Activated naive CD4-positive, alpha-beta T cell treated with anti-CD3 and anti-CD28 coated beads for 36 hours (primary cell): Measurements from ENCODE around the gene TSN. TPM values are rescaled to one million over a fixed set of nuclear protein-coding genes. Genes with fewer than 3 reads are reported as not detected.
A peak's percentile ranks its signal among the peaks of the same experiment; 100 is the strongest.

Experiments used
- CTCF ChIA-PET: fragments of 350-600 bp; sonication (Branson Sonifier 250); formaldehyde crosslinking; loops from one replicate; lab custom pipeline; 2021; ENCODE audit warnings: antibody characterized with exemption; lab: Charles Lee
- DNase-seq: peaks from one replicate; pipeline ENCODE4 v3.0.0-alpha.2; 2020
- H3K27ac Mint-ChIP-seq: one replicate; pipeline ENCODE4 v1.8.0; 2021; ENCODE audit warnings: mild to moderate bottlenecking, mixed read lengths
- H3K27me3 Mint-ChIP-seq: one replicate; pipeline ENCODE4 v1.8.0; 2021; ENCODE audit warnings: low read depth, mixed read lengths
- H3K36me3 Mint-ChIP-seq: one replicate; pipeline ENCODE4 v1.8.0; 2021; ENCODE audit warnings: low read depth, mixed read lengths
- H3K4me1 Mint-ChIP-seq: one replicate; pipeline ENCODE4 v1.8.0; 2021; ENCODE audit warnings: low read depth, mixed read lengths
- H3K4me3 Mint-ChIP-seq: one replicate; pipeline ENCODE4 v1.8.0; 2021; ENCODE audit warnings: mild to moderate bottlenecking, moderate library complexity, mixed read lengths
- H3K9me3 Mint-ChIP-seq: one replicate; pipeline ENCODE4 v1.8.0; 2021; ENCODE audit warnings: mixed read lengths
- intact Hi-C: fragments of 100-400 bp; cut with micrococcal nuclease; formaldehyde crosslinking; loops from one replicate; pipeline ENCODE4 v1.15.1; 2023
- total RNA-seq, 2 experiments: library from RNA; stranded (reverse); gene quantifications; one replicate each; pipeline ENCODE4 v1.2.3, GENCODE V29; 2021

The TSN gene
- total RNA-seq, 2 experiments from 2014 or later, result 49.8 to 52.6 TPM

DNA sequence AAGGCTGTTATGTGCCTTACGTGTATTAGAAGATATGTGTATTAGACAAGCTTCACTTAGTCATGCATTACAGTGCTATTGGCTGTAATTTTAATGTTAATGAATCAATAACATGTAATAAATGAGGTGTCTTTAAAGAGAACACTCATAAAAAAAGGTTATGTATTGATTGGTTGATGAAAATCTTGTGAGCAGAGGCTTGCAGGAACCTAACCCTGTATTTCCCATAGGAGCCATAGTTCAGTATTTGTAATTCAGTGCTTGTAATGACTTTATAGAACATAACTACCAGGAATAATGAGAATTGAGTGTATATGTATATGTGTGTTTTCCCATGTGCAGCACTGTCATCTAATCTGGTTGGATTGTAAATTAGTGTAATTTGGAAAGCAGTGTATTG lies 33.2 kb downstream of the TSN start:
- H3K27ac Mint-ChIP-seq, result no peak overlapping the region
- no peak overlapping the region for H3K4me3 Mint-ChIP-seq
- no peak for DNase-seq
- no peaks in the 10 kb centered on the region for H3K4me1 Mint-ChIP-seq
- intact Hi-C loops, result no loop called here
- H3K9me3 Mint-ChIP-seq, result no peaks in the 10 kb centered on the region
- H3K36me3 Mint-ChIP-seq, result no peaks in the 10 kb centered on the region
- CTCF ChIA-PET, result no interaction called here
- H3K27me3 Mint-ChIP-seq, result peaks cover 8% of the 10 kb centered on the region

DNA sequence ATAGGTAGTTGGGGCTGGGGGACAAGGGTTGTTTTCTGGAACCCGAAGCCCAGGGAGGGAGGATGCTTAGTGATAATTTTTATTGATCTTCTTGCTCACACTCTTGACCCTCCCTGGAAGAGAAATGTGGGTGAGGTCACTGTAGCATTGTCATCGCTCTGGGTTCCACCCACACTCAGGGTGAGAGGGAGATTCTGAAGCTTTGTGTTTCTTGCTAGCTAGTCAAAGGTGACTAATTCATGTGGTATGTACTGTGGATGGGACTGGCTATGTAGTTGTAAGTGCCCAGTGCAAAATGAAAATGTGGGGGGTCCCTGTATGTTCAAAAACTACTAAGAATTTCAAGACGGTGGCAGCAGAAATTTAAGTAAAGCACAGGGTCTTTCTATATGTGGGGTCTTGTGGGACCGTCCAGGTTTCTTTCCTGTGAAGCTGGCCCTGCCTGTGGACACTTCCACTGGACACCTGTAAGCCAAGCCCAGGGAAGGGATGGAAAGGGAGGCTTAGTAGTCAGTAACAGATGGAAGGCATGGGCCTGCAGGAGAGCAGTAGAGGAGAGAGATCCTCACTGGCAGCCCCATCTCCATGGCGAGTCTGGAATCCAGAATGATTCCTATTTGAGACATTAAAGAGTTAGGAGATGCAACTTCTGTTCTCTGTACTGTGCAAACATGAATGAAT lies 35.0 kb downstream of the TSN start:
- CTCF ChIA-PET, result interaction anchor here (0.6 to 0.7 kb wide), 2 partner anchors 164 to 495 kb away, joined by 4 read pairs; no protein-coding TSS in a partner anchor
- Mint-ChIP-seq H3K9me3 (no peaks in the 10 kb centered on the region), H3K4me3 (no peak overlapping the region), H3K36me3 (no peaks in the 10 kb centered on the region), H3K27ac (no peak overlapping the region), H3K4me1 (no peaks in the 10 kb centered on the region), H3K27me3 (peaks cover 8% of the 10 kb centered on the region)
- intact Hi-C loops, result no loop called here
- no peak for DNase-seq

DNA sequence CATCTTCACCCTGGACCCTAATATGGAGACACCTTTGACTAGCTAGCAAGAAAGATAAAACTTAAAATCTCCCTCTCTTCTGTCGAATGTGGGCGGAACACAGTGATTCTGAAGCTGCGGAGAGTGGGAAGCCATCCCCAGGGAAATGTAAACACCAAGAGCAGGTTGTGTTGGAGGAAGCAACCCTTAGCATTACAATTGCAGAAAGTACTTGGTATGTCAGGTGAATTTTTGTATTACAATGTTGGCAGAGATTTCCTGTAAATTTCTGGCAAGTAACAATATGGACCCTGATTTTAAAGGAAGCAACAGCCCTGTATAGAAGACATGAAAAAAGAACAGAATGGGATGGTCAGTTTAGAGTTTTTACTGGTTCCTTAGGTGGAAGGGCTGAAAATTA lies 35.8 kb downstream of the TSN start:
- CTCF ChIA-PET, result interaction anchor here (0.7 kb wide), 1 partner anchor 496 kb away, joined by 4 read pairs; no protein-coding TSS in a partner anchor
- intact Hi-C loops, result no loop called here
- Mint-ChIP-seq H3K4me1 (no peaks in the 10 kb centered on the region), H3K9me3 (no peaks in the 10 kb centered on the region), H3K36me3 (no peaks in the 10 kb centered on the region), H3K27me3 (peaks cover 8% of the 10 kb centered on the region), H3K4me3 (no peak overlapping the region), H3K27ac (no peak overlapping the region)
- no peak for DNase-seq

DNA sequence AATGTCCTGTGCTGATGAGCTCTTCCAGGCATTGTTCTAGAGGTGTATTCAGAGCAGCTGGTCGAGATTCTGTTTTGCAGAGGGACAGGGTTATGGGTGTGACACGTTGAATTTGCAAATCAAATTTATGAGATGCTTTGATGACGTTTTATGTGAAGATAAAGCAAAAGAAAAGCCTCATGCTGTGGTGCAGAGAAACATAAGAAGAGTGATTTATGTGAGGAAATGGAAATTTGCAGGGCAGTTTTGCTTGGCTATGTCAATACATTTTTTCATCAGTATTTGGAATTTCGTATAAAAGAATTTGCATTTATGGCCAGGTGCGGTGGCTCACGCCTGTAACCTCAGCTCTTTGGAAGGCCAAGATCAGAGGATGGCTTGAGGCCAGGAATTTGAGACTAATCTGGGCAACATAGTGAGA lies 36.4 kb downstream of the TSN start:
- Mint-ChIP-seq H3K9me3 (no peaks in the 10 kb centered on the region), H3K4me3 (no peak overlapping the region), H3K4me1 (no peaks in the 10 kb centered on the region), H3K36me3 (no peaks in the 10 kb centered on the region), H3K27ac (no peak overlapping the region), H3K27me3 (peaks cover 11% of the 10 kb centered on the region)
- DNase-seq, result no peak
- intact Hi-C loops, result no loop called here
- CTCF ChIA-PET, result no interaction called here

DNA sequence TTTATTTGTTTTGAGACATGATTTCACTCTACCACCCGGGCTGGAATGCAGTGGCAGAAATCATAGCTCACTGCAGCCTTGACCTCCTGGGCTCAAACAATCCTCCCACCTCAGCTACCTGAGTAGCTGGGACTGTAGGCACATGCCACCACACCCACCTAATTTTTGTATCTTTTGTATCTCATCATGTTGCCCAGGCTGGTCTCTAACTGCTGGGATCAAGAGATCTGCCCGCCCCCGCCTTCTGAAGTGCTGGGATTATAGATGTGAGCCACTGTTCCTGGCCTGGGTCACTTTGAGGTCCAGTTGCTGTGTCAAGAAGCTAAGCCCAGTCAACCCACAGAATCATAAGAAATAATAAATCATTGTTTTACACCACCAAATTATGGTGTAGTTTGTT lies 38.4 kb downstream of the TSN start:
- Mint-ChIP-seq H3K36me3 (no peaks in the 10 kb centered on the region), H3K4me3 (no peak overlapping the region), H3K27me3 (peaks cover 14% of the 10 kb centered on the region), H3K4me1 (no peaks in the 10 kb centered on the region), H3K9me3 (no peaks in the 10 kb centered on the region), H3K27ac (no peak overlapping the region)
- DNase-seq, result no peak
- intact Hi-C loops, result no loop called here
- CTCF ChIA-PET, result no interaction called here

DNA sequence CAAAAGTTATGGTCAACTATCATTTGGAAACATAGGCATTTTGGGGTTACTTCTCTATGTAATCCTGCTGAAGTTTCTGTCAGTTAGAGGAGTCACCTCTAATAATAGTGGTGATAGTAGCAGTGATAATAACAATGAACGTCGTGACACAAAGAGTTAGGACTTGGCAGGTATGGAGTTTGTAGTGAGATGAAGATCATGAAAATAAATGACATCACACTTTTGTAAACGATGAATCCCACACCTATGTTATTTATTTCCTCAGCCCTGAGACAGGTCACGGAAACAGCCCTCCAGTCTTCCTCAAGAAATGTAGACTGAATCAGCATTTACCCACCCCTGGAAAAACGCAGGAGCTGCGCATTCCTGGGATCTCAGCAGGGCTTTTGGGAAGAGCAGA lies 38.8 kb downstream of the TSN start:
- intact Hi-C loops, result no loop called here
- Mint-ChIP-seq H3K4me1 (no peaks in the 10 kb centered on the region), H3K4me3 (no peak overlapping the region), H3K27me3 (peaks cover 14% of the 10 kb centered on the region), H3K27ac (no peak overlapping the region), H3K9me3 (no peaks in the 10 kb centered on the region), H3K36me3 (no peaks in the 10 kb centered on the region)
- CTCF ChIA-PET, result no interaction called here
- no peak for DNase-seq

DNA sequence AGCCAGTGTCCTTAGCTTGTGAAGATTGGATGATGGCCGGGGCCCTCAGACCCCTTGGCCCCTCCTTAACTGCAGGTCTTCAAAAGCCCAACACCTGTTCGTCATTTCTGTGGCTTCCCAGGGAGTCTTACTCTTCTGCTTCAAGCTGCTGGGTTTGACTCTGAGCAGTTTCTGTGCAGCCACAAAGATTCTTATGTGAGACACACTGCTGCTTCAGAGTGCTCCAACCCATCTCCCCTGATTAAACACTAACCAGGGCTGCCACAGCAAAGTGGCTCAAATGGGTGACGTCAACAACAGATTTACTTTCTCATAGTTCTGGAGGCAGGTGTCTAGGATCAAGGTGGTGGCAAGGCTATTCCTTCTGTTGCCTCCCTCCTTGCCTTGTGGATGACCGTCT lies 40.8 kb downstream of the TSN start:
- Mint-ChIP-seq H3K4me1 (no peaks in the 10 kb centered on the region), H3K27me3 (peaks cover 9% of the 10 kb centered on the region), H3K36me3 (no peaks in the 10 kb centered on the region), H3K4me3 (no peak overlapping the region), H3K27ac (no peak overlapping the region), H3K9me3 (no peaks in the 10 kb centered on the region)
- DNase-seq, result no peak
- intact Hi-C loops, result no loop called here
- CTCF ChIA-PET, result no interaction called here

DNA sequence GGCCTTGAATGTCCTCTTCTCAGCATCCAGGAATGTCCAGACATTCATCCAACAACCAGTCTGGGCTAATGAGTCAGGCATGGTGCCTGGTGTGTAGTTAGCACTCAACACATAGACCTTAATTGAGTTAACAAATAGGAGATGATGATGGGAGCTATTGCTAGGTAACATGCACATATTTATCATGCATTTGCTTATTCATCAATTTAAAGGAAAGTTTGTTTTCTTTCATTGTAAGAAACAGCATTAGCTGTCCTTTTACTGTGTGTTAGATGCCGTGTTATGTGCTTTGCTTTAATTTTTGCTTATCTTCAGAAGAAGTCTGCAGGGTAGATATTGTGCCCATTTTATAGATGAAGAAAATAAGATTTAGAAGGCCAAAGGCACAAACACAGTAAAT lies 43.2 kb downstream of the TSN start:
- no peak overlapping the region for H3K27ac Mint-ChIP-seq
- no peak for DNase-seq
- CTCF ChIA-PET, result no interaction called here

DNA sequence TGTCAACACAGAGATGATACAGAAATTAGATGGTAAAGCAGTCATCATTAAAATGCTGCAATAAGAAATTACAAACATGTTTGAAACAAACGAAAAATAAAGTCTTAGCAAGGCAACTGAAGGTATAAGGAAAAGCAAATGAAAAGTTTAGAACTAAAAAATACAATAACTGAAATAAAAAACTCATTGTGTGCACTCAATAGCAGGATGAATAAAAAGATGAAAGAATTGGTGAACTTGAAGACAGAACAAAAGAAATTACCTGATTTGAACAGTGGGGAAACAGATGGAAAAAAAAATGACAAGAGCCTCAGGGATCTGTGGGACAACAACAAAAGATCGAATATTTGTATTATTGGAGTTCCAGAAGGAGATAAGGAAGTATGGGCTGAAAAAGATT lies 46.5 kb downstream of the TSN start:
- H3K27ac Mint-ChIP-seq, result no peak overlapping the region
- H3K36me3 Mint-ChIP-seq, result no peaks in the 10 kb centered on the region
- intact Hi-C loops, result no loop called here
- peaks cover 8% of the 10 kb centered on the region for H3K4me1 Mint-ChIP-seq
- H3K4me3 Mint-ChIP-seq, result no peak overlapping the region
- H3K9me3 Mint-ChIP-seq, result peaks cover 9% of the 10 kb centered on the region
- H3K27me3 Mint-ChIP-seq, result peaks cover 27% of the 10 kb centered on the region
- DNase-seq, result no peak
- CTCF ChIA-PET, result no interaction called here

More for the DNA sequence above, 43.2 kb downstream of the TSN start:
- H3K36me3 Mint-ChIP-seq, result no peaks in the 10 kb centered on the region
- no peaks in the 10 kb centered on the region for H3K4me1 Mint-ChIP-seq
- peaks cover 9% of the 10 kb centered on the region for H3K9me3 Mint-ChIP-seq
- peaks cover 12% of the 10 kb centered on the region for H3K27me3 Mint-ChIP-seq
- intact Hi-C loops, result no loop called here
- no peak overlapping the region for H3K4me3 Mint-ChIP-seq

DNA sequence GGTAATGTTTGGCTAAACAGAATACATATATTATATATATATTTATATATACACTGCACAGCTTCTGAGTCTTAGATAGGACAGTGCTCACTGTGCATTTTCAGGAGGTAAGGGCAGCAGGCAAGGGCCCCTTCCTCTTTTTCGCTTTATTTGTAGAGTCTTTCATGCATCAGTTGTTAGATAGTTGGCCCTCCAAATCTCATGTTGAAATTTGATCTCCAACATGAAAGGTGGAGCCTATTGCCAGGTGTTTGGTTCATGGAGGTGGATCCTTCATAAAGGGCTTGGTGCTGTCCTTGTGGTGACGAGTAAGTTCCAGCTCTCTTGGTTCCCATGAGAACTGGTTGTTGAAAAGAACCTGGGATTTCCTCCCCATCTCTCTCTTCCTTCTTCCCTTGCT lies 48.1 kb downstream of the TSN start:
- H3K9me3 Mint-ChIP-seq, result peaks cover 9% of the 10 kb centered on the region
- peaks cover 26% of the 10 kb centered on the region for H3K27me3 Mint-ChIP-seq
- H3K27ac Mint-ChIP-seq, result no peak overlapping the region
- no peak overlapping the region for H3K4me3 Mint-ChIP-seq
- H3K36me3 Mint-ChIP-seq, result no peaks in the 10 kb centered on the region
- DNase-seq, result no peak
- peaks cover 8% of the 10 kb centered on the region for H3K4me1 Mint-ChIP-seq
- CTCF ChIA-PET, result no interaction called here
- intact Hi-C loops, result no loop called here

DNA sequence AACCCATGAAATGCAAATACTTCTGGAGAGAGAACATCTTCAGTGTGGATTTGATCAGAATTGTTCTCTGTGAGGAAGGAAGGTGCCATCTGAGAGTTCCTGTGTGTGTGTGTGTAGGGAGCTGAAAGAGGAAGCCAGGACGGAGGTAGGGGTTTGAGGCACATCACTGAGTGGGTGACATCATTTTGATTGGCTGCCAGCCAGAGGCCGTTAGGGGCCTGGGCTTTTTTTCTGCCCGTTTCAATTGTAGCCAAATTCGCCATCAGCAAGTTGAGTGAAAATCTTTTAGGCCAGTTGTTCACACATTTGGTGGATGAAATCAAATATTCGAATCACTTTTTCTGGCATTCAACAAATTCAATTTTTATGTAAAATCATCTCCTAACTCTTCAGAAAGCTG lies 48.9 kb downstream of the TSN start:
- peaks cover 26% of the 10 kb centered on the region for H3K27me3 Mint-ChIP-seq

DNA sequence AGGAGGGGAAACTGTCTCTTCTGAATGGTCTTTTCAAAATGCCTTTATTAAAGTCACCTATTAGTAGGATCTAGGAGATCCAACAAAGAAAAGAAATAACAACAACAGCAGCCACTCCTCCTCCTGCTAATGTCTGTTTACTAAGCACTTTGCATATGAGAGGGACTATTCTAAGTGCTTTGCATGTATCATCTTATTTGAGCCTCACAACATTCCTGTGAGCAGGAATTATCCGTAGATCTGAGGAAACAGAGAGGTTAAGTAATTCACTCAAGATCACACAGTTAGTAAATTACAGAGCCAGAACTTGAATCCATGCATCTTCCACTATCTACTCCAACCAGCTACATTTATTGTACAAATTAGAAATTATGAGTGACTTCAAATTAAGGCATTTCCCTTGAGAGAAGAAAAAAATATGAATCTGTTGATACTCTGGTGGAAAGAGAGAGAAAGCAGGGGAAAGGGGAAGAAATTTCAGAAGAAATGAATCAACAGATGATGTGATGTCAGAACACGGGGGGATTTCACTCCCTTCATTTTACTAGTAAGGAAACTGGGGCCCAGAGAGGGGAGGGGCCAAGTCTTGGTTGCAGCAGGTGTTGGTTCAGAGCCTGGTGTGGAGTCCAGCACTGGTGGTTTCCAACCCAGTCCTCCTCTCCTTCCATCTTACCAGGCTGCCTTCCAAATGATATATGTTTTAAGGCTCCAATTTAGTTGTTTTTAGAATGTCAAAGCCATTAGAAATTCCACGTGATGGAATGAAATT lies 49.7 kb downstream of the TSN start:
- Mint-ChIP-seq H3K4me1 (peaks cover 8% of the 10 kb centered on the region), H3K36me3 (no peaks in the 10 kb centered on the region), H3K4me3 (no peak overlapping the region), H3K27ac (no peak overlapping the region), H3K9me3 (peaks cover 9% of the 10 kb centered on the region), H3K27me3 (peaks cover 26% of the 10 kb centered on the region)
- intact Hi-C loops, result no loop called here
- CTCF ChIA-PET, result no interaction called here
- DNase-seq, result peak; percentile 11

More for the DNA sequence above, 48.9 kb downstream of the TSN start:
- intact Hi-C loops, result no loop called here
- DNase-seq, result no peak
- Mint-ChIP-seq H3K4me3 (no peak overlapping the region), H3K4me1 (peaks cover 8% of the 10 kb centered on the region), H3K36me3 (no peaks in the 10 kb centered on the region), H3K9me3 (peaks cover 9% of the 10 kb centered on the region), H3K27ac (no peak overlapping the region)
- CTCF ChIA-PET, result no interaction called here

DNA sequence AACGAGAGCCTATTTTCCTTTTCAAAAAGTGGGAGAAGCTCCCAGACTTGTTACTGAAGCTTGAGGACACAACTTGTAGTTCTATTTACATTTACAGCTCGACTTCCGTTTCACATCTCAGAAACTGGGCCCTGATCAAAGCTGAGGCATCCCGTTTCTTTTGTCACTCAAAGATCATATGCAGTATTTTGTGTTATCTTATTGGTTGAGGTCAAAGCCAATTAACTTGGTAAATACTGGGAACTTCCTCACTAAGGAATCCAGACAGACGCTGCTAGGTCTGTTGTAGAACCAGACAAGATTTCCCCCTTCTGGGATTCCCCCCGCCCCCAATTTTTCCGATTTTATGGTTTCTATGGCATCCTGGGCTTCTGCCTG lies 50.3 kb downstream of the TSN start:
- no peak for DNase-seq
- Mint-ChIP-seq H3K4me3 (no peak overlapping the region), H3K9me3 (peaks cover 9% of the 10 kb centered on the region), H3K4me1 (peaks cover 8% of the 10 kb centered on the region), H3K27ac (no peak overlapping the region), H3K36me3 (no peaks in the 10 kb centered on the region), H3K27me3 (peaks cover 26% of the 10 kb centered on the region)
- CTCF ChIA-PET, result no interaction called here
- intact Hi-C loops, result no loop called here
